RWPE1 (cell line): ENCODE results near the gene MTG2.

Experiments used
- CTCF ChIA-PET: fragments of 350-600 bp; sonication (Branson Sonifier 250); formaldehyde crosslinking; extraction: SDS; loops from one replicate; lab custom pipeline; 2021; lab: Yijun Ruan, JAX
- POLR2A ChIA-PET: fragments of 400-600 bp; formaldehyde crosslinking; extraction: SDS; loops from one replicate; lab custom pipeline; 2020; ENCODE audit warnings: antibody characterized with exemption; ENCODE audit not compliant: low non-redundant PET; lab: Yijun Ruan, JAX
- DNase-seq: peaks from one replicate; pipeline ENCODE4 v3.0.0; 2012; ENCODE audit warnings: low spot score
- H3K27ac ChIP-seq: fragments of 450-650 bp; 2 replicates; pipeline ENCODE4 v1.5.1; 2017
- CTCF ChIP-seq: fragments of 450-650 bp; conservative IDR thresholded peaks from 2 replicates; pipeline ENCODE4 v1.5.1; 2017; ENCODE audit warnings: low read depth, mild to moderate bottlenecking

MTG2 gene

DNA sequence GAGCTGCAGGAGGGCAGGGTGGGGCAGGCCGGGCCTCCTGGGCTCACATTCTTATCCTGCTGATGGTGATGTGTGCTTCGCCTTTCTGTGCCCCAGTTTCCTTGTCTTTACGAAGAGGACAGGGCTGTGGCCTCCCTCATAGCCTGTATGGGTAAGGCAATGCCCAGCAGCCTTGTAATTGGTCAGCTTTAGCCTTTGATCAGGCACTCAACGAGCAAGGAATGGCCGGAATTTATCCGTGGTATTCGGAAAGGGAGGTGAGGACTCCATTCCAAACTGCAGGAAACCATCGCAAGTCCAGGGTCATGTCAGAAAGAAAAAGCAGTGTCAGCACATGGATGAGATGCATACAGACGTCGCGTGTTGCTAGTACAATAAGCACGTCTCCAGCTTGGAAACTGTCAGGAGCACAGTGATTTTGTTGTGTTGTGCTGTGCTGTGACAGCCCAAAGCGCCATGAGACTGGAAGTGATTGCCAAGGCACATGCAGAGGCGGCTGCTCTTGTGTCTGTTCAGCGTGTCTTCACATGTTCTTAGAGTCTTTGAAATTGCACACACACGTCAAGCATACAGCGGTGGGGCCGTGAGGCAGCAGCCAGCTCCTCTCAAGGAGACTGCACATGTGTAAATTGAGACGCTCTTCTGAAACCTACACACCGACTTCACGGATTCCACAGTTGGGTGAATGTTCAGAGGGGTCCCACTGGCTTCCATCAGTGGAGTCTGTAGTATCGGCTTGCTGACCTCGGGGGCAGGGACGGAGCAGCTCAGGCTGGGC, 33.1 kb upstream of the MTG2 start:
- CTCF ChIA-PET: interaction anchor here (0.6 to 1.8 kb wide), 5 partner anchors 13 to 150 kb away, joined by 3 to 13 read pairs (median 3); no protein-coding TSS in a partner anchor
- no peak for TF ChIP-seq CTCF
- peak overlapping the region; percentile 86 for H3K27ac ChIP-seq
- DNase-seq: peak; percentile 84
- POLR2A ChIA-PET: interaction anchor here (0.5 to 0.9 kb wide), 2 partner anchors 9 to 12 kb away, joined by 3 to 5 read pairs; no protein-coding TSS in a partner anchor

GRCh38 chr20:62150310-62150575, 32.6 kb upstream of the MTG2 start:
- H3K27ac ChIP-seq: peak overlapping the region; percentile 86
- ChIA-PET POLR2A (interaction anchor here (0.9 kb wide), 1 partner anchor 9 kb away, joined by 3 read pairs; no protein-coding TSS in a partner anchor), CTCF (interaction anchor here (0.6 to 1.8 kb wide), 4 partner anchors 14 to 149 kb away, joined by 3 to 13 read pairs (median 4); no protein-coding TSS in a partner anchor)
- TF ChIP-seq CTCF: no peak
- DNase-seq: no peak

GRCh38 chr20:62151225-62151624, 31.6 kb upstream of the MTG2 start:
- ChIA-PET CTCF (no interaction called here), POLR2A (no interaction called here)
- DNase-seq: no peak
- TF ChIP-seq CTCF: no peak
- H3K27ac ChIP-seq: peak overlapping the region; percentile 86

DNA sequence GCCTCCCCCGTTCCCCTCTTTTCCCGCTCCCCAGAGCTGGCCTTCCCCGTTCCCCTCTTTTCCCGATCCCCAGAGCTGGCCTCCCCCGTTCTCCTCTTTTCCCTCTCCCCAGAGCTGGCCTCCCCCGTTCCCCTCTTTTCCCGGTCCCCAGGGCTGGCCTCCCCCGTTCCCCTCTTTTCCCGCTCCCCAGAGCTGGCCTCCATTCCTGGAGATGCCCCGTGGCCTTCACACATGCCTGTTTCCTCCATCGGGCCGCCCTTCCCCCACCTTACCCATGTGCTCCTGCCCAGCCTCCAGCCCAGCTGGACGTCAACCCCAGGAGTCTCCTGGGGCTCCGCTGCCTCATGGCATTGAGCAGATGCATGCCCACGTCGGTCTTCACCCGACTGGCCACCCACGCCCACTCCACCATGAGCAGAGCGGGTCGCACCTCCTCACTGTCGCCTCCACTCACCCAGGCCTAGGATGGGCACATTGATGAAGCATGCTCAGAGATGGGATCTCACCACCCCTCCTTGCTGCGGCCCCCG, 30.9 kb upstream of the MTG2 start:
- H3K27ac ChIP-seq: peak overlapping the region; percentile 2; the same call in 1 of the 2 replicates
- CTCF ChIA-PET: interaction anchor here (0.9 kb wide), 1 partner anchor 19 kb away, joined by 6 read pairs; no protein-coding TSS in a partner anchor
- DNase-seq: no peak
- POLR2A ChIA-PET: no interaction called here
- no peak for TF ChIP-seq CTCF

DNA sequence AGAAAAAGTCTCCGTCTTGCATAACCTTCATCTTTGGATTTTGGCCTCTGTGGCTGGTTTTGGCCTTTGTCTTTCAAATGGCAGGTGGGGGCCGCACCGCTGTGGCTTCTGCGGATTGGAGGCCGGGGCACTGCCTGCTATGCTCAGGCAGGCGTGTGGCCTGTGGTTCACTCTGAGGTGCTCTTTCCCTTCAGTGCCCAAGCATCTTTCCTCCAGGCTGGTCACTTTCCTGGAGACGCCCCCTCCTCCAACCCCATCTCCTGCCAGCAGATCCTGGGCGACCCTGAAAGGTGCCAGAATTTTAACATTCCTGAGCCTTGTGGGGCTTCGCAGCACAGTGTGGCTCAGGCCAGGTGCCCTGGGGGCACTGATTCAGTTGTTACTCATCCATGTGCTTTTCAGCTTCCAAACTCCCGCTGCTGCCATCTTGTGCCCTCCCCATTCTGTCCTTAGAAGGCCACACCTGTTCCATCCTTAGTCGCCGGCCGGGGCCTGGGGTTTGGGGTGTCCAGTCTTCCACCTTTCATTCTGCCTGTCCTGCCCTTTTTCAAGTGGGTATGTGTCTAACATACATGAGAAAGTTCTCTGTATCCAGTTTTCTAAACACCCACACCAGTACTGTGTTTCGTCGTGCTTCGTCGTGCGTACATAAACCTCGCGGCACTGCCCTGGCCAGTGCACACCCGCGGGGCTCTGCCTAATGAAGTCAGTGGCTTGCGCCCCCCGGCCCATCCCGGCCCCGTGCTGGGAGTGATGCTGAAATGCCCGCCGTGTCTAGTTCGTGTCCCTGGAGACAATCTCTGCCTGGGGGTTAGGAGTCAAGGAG, 27.2 kb upstream of the MTG2 start:
- no peak for TF ChIP-seq CTCF
- POLR2A ChIA-PET: no interaction called here
- peak overlapping the region; percentile 89 for H3K27ac ChIP-seq
- CTCF ChIA-PET: interaction anchor here (0.6 to 1.5 kb wide), 3 partner anchors 8 to 15 kb away, joined by 3 to 5 read pairs (median 4); no protein-coding TSS in a partner anchor
- peak; percentile 91 for DNase-seq

GRCh38 chr20:62156254-62156556, 26.6 kb upstream of the MTG2 start:
- TF ChIP-seq CTCF: no peak
- peak overlapping the region; percentile 89 for H3K27ac ChIP-seq
- DNase-seq: no peak
- POLR2A ChIA-PET: no interaction called here
- CTCF ChIA-PET: interaction anchor here (0.7 to 1.5 kb wide), 3 partner anchors 9 to 15 kb away, joined by 3 to 5 read pairs (median 4); no protein-coding TSS in a partner anchor
